ENCODE measurements around the gene NAT16.

The NAT16 gene

GRCh38 chr7:101129603-101130117, 50.4 kb downstream of the NAT16 start:
- ChIA-PET POLR2A (interaction anchor here (0.6 to 7.6 kb wide), 9 partner anchors 8 to 240 kb away, joined by 3 to 143 read pairs (median 7); partner anchors contain the start of genes TRIM56 and UFSP1), CTCF (interaction anchor here (0.8 to 4.3 kb wide), 5 partner anchors 12 to 236 kb away, joined by 3 to 14 read pairs (median 5); no protein-coding TSS in a partner anchor)
- H3K4me3 ChIP-seq (ENCODE audit: low read depth, low read length) = peak overlapping the region; percentile 38
- TF ChIP-seq CTCF (IDR thresholded peaks at IDR 0.05; ENCODE audit: insufficient read depth, low read length, missing control alignments) = no peak
- DNase-seq (ENCODE audit: low read depth, low spot score) = no peak

- H3K4me3 ChIP-seq (ENCODE audit: low read depth, low read length) = peak overlapping the region; percentile 86
- ChIA-PET POLR2A (interaction anchor here (1.1 to 7.6 kb wide), 7 partner anchors 10 to 51 kb away, joined by 4 to 143 read pairs (median 42); no protein-coding TSS in a partner anchor), CTCF (interaction anchor here (1.1 to 4.3 kb wide), 5 partner anchors 10 to 51 kb away, joined by 3 to 14 read pairs (median 6); no protein-coding TSS in a partner anchor)
- no peak for TF ChIP-seq CTCF (IDR thresholded peaks at IDR 0.05; ENCODE audit: insufficient read depth, low read length, missing control alignments)
- no peak for DNase-seq (ENCODE audit: low read depth, low spot score)
Observed at GRCh38 chr7:101128040-101128834, 51.9 kb downstream of the NAT16 start.

- no peak for DNase-seq (ENCODE audit: low read depth, low spot score)
- no peak for TF ChIP-seq CTCF (IDR thresholded peaks at IDR 0.05; ENCODE audit: insufficient read depth, low read length, missing control alignments)
- ChIA-PET POLR2A (interaction anchor here (0.8 to 7.6 kb wide), 14 partner anchors 9 to 253 kb away, joined by 3 to 143 read pairs (median 9); partner anchors contain the start of genes PLOD3, SRRT, TRIM56 and ZNHIT1), CTCF (interaction anchor here (1.1 to 4.3 kb wide), 6 partner anchors 11 to 50 kb away, joined by 3 to 14 read pairs (median 6); no protein-coding TSS in a partner anchor)
- peak overlapping the region; percentile 86 for H3K4me3 ChIP-seq (ENCODE audit: low read depth, low read length)
Observed at GRCh38 chr7:101127460-101128039, 52.5 kb downstream of the NAT16 start.

- POLR2A ChIA-PET = interaction anchor here (0.5 to 7.6 kb wide), 19 partner anchors 8 to 401 kb away, joined by 3 to 143 read pairs (median 5); partner anchors contain the start of genes PLOD3, SRRT, TRIM56 and UFSP1
Observed at GRCh38 chr7:101126651-101127459, 53.2 kb downstream of the NAT16 start, which contains the start of gene SERPINE1. Gene SERPINE1, plus strand, starts transcription at chr7:101127104. Its CDS starts 1,290 bp downstream, at chr7:101128394.

More at GRCh38 chr7:101126651-101127459, 53.2 kb downstream of the NAT16 start, which contains the start of gene SERPINE1:
- no peak for TF ChIP-seq CTCF (IDR thresholded peaks at IDR 0.05; ENCODE audit: insufficient read depth, low read length, missing control alignments)
- peak within 1 kb of the TSS; percentile 86 for H3K4me3 ChIP-seq (ENCODE audit: low read depth, low read length)
- DNase-seq (ENCODE audit: low read depth, low spot score) = peak; percentile 99
- CTCF ChIA-PET = interaction anchor here (1.1 to 4.3 kb wide), 5 partner anchors 15 to 49 kb away, joined by 3 to 14 read pairs (median 7); no protein-coding TSS in a partner anchor
